Breast epithelium (tissue), 3 donors: Measurements from ENCODE around the gene ADAD2.

Experiments used
- POLR2A ChIP-seq: fragments of 450-650 bp; IDR thresholded peaks from one replicate; pipeline ENCODE4 v1.6.1; 2016; ENCODE audit warnings: antibody characterized with exemption, mild to moderate bottlenecking, moderate library complexity
- TF ChIP-seq, protein P1 (sequence below), 3 donors: fragments of 450-650 bp; IDR thresholded peaks; one replicate each; pipeline ENCODE4 v1.5.1; 2016 to 2017; ENCODE audit warnings: antibody characterized with exemption in 3 of 3, mild to moderate bottlenecking in 3 of 3, moderate library complexity in 3 of 3

DNA sequence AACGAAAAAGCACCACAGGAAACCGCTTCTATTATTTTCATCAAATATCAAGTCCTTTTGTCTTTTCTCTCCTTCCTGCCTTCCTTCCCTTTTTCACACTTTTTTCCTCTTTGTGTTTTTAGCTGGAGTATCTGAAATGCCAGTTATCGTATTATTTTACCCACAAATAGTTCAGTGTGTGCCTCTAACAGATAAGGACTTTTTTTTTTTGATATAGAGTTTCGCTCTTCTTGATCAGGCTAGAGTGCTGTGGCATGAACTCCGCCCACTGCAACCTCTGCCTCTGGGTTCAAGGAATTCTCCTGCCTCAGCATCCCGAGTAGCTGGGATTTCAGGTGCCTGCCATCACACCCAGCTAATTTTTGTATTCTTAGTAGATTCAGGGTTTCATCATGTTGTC is 35.2 kb upstream of the ADAD2 start:
- TF ChIP-seq, protein P1, sequence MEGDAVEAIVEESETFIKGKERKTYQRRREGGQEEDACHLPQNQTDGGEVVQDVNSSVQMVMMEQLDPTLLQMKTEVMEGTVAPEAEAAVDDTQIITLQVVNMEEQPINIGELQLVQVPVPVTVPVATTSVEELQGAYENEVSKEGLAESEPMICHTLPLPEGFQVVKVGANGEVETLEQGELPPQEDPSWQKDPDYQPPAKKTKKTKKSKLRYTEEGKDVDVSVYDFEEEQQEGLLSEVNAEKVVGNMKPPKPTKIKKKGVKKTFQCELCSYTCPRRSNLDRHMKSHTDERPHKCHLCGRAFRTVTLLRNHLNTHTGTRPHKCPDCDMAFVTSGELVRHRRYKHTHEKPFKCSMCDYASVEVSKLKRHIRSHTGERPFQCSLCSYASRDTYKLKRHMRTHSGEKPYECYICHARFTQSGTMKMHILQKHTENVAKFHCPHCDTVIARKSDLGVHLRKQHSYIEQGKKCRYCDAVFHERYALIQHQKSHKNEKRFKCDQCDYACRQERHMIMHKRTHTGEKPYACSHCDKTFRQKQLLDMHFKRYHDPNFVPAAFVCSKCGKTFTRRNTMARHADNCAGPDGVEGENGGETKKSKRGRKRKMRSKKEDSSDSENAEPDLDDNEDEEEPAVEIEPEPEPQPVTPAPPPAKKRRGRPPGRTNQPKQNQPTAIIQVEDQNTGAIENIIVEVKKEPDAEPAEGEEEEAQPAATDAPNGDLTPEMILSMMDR (IDR thresholded peaks at IDR 0.05) = no peak
- TF ChIP-seq POLR2A = no peak
